Measurements from ENCODE around the gene CDK16.

The CDK16 gene

GRCh38 chrX:47206316-47206715 is 12.2 kb upstream of the CDK16 start:
- peak in 1 of 58 donors; percentile 0 for DNase-seq

DNA sequence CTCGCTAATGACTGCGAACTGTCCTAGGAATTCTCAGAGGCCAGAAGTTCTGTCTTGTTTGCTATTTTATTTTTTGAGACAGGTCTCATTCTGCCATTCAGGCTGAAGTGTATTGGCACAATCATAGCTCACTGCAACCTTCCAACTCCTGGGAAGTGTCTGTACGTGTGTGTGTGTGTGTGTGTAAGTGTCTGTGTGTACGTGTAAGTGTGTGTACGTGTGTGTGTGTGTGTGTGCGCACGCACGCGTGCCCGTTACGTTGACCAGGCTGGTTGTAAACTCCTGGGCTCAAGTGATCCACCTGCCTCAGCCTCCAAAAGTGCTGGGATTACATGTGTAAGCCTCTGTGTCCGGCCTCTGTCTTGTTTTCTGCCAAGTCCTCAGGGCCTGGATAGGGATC is 10.4 kb upstream of the CDK16 start:
- no peak for DNase-seq

GRCh38 chrX:47209508-47210238 is 8.8 kb upstream of the CDK16 start:
- peak in 4 of 58 donors; percentile 0 to 12 (median 4) for DNase-seq

GRCh38 chrX:47210661-47211425 is 7.6 kb upstream of the CDK16 start:
- DNase-seq, result no peak

- no peak for DNase-seq
Measured at GRCh38 chrX:47212381-47213293, 5.8 kb upstream of the CDK16 start.

- DNase-seq, result no peak
Measured at GRCh38 chrX:47214435-47215077, 3.9 kb upstream of the CDK16 start.

GRCh38 chrX:47215291-47215900 is 3.1 kb upstream of the CDK16 start:
- DNase-seq, result peak in 1 of 58 donors; percentile 1

DNA sequence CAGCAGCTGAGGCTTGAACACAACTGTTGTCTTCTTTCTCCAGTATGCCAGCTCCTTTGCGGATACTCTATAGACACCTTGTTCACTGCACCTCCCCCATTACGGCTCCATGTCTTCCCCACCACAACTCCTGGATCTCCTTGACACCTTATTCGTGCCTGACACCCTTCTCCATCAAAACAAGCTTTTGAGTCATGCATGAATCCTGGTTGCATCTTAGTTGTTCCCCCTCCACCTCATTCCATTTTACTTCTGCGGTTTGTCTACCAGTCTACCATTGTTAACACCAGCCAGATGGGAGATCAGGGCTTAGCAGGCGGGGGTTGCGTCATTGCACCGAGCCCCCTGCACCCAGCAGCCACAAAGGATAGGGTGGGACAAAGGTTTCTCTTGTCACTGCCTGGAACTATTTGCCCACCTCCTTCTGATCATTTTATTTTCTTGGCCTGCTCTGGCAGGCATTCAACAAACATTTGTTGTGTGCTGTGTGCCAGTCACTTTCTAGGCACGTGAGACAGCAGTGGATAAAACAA is 2.0 kb upstream of the CDK16 start:
- no peak for DNase-seq

DNA sequence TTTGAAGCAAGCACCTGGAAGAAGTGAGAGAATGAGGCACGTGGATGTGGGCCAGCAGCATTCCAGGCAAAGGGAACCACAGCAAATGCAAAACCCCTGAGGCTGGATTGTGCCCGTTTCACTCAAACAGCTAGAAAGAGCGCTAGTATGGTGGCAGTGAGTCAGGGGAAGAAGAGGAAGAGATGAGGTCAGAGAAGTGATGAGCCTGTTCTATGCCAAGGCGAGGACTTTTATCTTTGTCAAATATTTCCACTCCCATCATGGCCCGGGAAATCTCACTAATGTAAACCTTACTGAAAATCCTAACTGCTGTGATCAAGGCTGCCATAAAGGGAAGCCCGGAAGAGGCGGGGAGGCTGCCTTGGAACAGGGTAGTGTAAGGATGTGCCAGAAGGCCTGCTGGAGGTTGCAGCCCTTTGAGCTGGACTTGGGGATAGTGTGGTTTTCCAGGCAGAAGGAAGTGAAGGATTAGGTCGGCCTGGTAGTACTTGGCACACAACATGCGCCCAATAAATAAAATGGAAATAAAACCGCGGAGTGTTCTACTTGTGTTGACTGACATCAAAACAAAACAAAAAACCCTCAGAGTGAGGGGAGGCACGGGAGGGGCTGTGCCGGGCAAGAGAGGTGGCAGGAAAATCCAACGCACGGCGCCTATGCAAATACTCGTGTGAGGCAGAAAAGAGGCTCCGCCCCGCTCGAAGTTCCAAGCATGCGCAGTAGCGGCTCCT is 1.2 kb upstream of the CDK16 start:
- DNase-seq, result no peak

- DNase-seq, result peak; percentile 38 to 98 (median 91)
Measured at GRCh38 chrX:47217852-47218279, 615 bp upstream of the CDK16 start.

GRCh38 chrX:47218920-47219815 is 687 bp downstream of the CDK16 start:
- DNase-seq, result peak in 11 of 58 donors; percentile 2 to 55 (median 28)

DNA sequence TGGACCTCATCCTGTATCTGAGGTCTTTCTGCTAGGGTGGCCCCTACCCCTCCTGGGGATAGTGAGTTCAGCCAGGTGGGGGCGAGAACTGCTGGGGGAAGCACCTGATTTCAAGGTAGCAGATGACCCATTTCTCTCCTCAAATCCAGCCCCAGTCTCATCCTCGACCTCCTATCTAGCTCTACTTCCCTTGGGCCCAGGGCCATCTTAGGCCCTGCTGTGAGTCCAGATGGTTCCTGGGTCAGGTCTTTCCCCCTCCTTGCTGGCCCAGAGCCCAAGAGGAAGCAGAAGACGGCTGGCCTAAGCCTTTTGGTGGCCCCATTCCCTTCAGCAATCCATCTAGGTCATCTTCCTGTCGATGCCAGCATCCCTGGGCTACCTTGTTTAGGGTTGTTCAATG is 3.3 kb downstream of the CDK16 start:
- DNase-seq, result no peak

- no peak for DNase-seq
Measured at GRCh38 chrX:47222751-47223350, 4.4 kb downstream of the CDK16 start.

DNA sequence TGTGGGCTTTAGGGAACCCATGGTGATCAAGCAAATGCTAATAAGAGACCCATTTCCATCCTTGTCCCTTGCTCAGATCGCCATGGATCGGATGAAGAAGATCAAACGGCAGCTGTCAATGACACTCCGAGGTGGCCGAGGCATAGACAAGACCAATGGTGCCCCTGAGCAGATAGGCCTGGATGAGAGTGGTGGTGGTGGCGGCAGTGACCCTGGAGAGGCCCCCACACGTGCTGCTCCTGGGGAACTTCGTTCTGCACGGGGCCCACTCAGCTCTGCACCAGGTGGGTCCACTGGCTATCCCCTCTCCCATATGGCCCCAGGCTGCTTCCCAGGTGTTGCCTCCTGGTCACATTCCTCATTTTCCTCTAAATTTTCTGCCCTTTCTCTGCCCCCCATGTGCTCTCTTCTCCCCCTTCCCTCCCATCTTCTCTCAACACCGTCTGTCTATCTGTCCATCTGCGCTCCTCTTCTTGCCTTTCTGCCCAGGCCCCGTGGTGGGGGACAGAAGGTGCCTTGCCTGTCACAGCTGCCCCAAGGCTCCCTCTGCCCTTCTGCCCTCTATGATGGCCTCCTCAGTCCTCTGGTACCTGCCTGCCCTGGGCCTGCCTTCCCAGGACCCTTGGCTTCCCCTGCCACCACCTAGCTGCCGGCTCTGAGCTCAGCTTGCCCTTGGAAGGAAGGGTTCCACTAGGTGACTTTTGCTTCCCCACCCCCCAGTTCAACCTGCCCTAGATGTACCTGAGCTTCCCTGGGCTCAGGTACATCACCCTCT is 5.2 kb downstream of the CDK16 start:
- no peak for DNase-seq

GRCh38 chrX:47224266-47224895 is 5.9 kb downstream of the CDK16 start:
- no peak for DNase-seq

- DNase-seq, result no peak
Measured at GRCh38 chrX:47224896-47225290, 6.4 kb downstream of the CDK16 start.

- DNase-seq, result no peak
Measured at GRCh38 chrX:47226071-47226470, 7.6 kb downstream of the CDK16 start.
